Measurements from ENCODE around the gene FAF2.

DNA sequence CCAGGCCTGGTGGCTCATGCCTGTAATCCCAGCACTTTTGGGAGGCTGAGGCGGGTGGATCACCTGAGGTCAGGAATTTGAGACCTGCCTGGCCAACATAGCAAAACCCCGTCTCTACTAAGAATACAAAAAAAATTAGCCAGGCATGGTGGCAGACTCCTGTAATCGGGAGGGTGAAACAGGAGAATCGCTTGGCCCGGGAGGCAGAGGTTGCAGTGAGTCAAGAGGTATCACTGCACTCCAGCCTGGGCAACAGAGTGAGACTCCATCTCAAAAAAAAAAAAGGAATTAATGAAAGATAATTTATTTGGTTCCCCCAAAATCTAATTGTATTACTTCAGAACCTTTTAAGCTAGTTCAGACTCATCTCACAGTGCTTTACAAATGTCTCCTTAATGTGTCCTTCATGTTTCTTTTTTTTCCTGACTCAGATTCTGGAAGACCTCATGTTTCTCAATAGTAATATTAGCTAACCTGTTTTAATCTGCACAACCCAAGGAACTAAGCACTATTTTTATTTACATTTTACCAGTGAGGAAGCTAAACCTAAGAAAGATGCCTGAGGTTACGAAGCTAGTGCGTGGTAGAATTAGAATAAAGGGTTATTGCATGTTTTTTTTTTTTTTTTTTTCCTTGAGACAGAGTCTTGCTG, 15.1 kb downstream of the FAF2 start:
- TF ChIP-seq GATA3 (IDR thresholded peaks at IDR 0.05; ENCODE audit: low read depth, low read length) = no peak
- no peak for TF ChIP-seq GATA2 (IDR thresholded peaks at IDR 0.05; ENCODE audit: low read depth, low read length)
